ENCODE data around the gene FSD1L.

The FSD1L gene

DNA sequence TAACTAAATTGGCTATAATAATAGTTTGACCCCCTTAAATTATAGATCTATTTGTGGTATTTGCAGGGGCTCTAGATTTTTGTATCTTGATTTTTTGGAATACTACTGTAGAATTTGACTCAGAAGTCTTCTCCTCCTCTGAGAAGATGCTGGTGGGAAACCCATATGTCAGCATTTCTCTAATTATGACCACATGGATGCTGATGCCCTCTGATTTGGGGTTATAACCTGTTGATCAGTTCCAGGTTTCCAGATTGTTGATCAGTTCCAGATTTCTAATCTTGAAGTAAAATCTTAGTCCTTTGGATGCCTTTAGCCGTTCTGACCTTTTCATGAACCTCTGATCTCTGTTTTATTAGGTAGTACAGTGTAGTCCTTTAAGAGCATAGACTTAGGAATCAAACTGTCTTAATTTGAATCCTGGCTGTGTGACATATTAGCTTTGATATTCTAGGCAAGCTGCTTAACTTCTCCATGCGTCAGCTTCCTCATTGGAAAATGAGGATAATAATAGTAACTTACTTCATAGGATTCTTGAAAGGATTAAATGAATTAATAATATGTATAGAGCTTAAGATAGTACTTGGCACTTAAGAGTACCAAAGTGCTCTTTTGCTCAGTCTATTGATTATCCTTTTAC is 8.1 kb downstream of the FSD1L start:
- no peaks in the 10 kb centered on the region for H3K36me3 ChIP-seq
- H3K9me3 ChIP-seq = no peaks in the 10 kb centered on the region
- H3K4me3 ChIP-seq (ENCODE audit: low read depth in 1 of 2, low read length in 1 of 2) = no peak overlapping the region
- TF ChIP-seq, protein P1, sequence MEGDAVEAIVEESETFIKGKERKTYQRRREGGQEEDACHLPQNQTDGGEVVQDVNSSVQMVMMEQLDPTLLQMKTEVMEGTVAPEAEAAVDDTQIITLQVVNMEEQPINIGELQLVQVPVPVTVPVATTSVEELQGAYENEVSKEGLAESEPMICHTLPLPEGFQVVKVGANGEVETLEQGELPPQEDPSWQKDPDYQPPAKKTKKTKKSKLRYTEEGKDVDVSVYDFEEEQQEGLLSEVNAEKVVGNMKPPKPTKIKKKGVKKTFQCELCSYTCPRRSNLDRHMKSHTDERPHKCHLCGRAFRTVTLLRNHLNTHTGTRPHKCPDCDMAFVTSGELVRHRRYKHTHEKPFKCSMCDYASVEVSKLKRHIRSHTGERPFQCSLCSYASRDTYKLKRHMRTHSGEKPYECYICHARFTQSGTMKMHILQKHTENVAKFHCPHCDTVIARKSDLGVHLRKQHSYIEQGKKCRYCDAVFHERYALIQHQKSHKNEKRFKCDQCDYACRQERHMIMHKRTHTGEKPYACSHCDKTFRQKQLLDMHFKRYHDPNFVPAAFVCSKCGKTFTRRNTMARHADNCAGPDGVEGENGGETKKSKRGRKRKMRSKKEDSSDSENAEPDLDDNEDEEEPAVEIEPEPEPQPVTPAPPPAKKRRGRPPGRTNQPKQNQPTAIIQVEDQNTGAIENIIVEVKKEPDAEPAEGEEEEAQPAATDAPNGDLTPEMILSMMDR (IDR thresholded peaks at IDR 0.05) = no peak
- H3K27ac ChIP-seq = no peak overlapping the region
- no peaks in the 10 kb centered on the region for H3K27me3 ChIP-seq
- H3K4me1 ChIP-seq (ENCODE audit: control insufficient read depth in 1 of 2, insufficient read depth in 1 of 2, low read depth in 1 of 2, low read length in 1 of 2) = no peaks in the 10 kb centered on the region

DNA sequence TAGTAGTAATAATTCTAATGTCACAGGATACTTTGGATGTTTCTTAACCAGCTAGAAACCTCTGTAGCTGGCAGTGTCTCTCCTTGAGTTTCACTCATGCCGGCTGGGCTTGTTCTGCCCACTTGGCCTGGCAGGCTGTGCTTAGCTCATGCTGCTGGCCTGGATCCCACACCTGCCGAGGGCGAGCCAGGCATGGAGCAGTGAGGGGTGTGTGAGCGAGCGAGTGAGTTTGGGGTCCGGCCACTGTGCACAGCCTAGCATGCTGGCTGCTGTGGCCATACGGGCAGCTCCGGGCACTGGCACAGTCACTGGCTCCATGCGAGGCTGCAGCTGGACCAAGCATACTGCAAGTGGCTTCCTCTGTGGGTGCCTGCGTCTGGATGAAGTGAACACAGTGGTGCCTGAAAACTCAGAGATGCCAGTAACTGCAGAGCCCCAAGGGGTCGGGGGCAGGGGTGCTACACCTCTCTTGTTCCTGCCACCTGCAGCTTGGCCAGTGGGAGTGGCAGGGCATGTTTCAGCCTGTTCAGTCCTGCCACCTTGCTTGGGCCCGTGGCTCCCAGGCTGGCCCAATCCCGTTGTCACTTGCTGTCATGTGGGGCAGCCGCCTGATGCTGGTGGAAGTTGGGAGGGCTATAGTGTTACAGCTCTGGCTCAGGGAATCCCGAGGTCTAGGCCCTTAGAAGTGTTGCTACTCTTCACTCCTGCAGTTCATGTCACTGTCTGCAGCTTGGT is 9.9 kb downstream of the FSD1L start:
- H3K9me3 ChIP-seq = no peaks in the 10 kb centered on the region
- no peaks in the 10 kb centered on the region for H3K4me1 ChIP-seq (ENCODE audit: control insufficient read depth in 1 of 2, insufficient read depth in 1 of 2, low read depth in 1 of 2, low read length in 1 of 2)
- no peak overlapping the region for H3K27ac ChIP-seq
- H3K4me3 ChIP-seq (ENCODE audit: low read depth in 1 of 2, low read length in 1 of 2) = no peak overlapping the region
- H3K36me3 ChIP-seq = no peaks in the 10 kb centered on the region
- TF ChIP-seq, protein P1 (IDR thresholded peaks at IDR 0.05) = no peak
- H3K27me3 ChIP-seq = no peaks in the 10 kb centered on the region

DNA sequence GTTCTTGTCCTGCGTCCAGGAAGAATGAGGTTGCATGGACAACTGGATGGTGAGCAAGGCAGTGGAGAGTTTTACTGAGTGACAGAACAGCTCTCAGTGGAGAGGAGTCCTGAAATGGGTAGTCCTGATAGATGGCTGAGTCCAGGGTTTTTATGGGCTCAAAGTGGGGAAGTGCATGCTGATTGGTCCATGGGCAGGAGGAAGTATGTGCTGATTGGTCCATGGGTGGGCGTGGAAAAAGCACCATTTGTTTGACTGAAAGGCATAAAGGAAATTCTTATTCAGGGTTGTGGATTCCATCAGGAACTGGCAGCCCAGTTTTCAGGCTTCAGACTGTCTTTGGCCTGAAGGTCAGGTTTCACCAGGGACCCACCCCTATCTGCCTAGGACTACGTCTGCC is 10.6 kb downstream of the FSD1L start:
- Histone ChIP-seq H3K4me3 (ENCODE audit: low read depth in 1 of 2, low read length in 1 of 2) (no peak overlapping the region), H3K27me3 (no peaks in the 10 kb centered on the region), H3K36me3 (no peaks in the 10 kb centered on the region), H3K4me1 (ENCODE audit: control insufficient read depth in 1 of 2, insufficient read depth in 1 of 2, low read depth in 1 of 2, low read length in 1 of 2) (no peaks in the 10 kb centered on the region), H3K9me3 (no peaks in the 10 kb centered on the region), H3K27ac (no peak overlapping the region)
- TF ChIP-seq, protein P1 (IDR thresholded peaks at IDR 0.05) = no peak

DNA sequence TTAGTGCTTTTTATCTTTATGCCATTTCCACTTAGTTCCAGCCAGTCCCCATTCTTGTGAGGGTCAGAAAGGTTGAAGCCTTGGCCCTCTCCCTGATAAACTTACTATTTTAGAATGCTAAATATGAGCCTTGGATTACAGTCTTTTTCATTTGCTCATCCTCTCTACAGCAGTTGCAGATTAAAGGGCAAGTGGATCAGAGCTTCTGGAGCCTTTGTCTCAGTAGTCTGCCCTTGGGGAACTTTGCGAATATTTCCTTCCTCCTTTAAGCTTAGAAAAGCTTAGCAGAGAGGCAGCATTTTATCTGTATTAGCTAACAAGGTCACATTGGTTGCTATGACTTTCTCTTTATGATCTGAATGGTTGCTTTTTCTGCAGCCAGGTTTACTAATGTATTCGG is 11.5 kb downstream of the FSD1L start:
- no peak overlapping the region for H3K4me3 ChIP-seq (ENCODE audit: low read depth in 1 of 2, low read length in 1 of 2)
- no peaks in the 10 kb centered on the region for H3K9me3 ChIP-seq
- H3K27ac ChIP-seq = no peak overlapping the region
- H3K27me3 ChIP-seq = no peaks in the 10 kb centered on the region
- TF ChIP-seq, protein P1 (IDR thresholded peaks at IDR 0.05) = no peak
- H3K36me3 ChIP-seq = no peaks in the 10 kb centered on the region
- no peaks in the 10 kb centered on the region for H3K4me1 ChIP-seq (ENCODE audit: control insufficient read depth in 1 of 2, insufficient read depth in 1 of 2, low read depth in 1 of 2, low read length in 1 of 2)

DNA sequence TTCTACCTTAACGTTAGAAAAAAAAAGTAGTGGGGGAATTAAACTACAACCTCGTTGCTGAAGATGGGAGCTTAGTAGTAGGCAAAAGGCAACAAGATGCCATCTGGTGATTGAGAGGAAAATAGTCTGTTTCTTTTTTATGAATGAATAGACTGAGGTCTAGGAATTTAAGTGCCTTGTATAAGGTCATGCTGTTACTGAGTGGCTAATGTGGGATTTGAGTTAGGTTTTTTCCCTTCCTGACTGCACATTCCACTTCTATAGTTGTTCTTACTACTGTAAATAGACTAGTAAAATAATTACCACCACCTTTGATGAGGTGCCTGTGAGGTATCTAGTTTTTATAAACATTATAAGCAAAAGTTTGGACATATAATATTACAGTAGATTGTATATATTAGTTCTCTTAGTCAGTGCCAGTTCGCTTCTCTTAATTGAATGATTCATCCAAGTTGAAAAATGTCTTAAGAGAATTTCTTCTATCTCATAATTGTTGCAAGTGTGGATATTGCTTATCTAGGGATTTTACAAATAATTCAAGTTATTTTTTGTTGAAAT is 19.1 kb downstream of the FSD1L start:
- no peak overlapping the region for H3K4me3 ChIP-seq (ENCODE audit: low read depth in 1 of 2, low read length in 1 of 2)

More for the DNA sequence above, 19.1 kb downstream of the FSD1L start:
- TF ChIP-seq, protein P1 (IDR thresholded peaks at IDR 0.05) = no peak
- no peak overlapping the region for H3K27ac ChIP-seq
- no peaks in the 10 kb centered on the region for H3K27me3 ChIP-seq
- H3K36me3 ChIP-seq = no peaks in the 10 kb centered on the region
- H3K4me1 ChIP-seq (ENCODE audit: control insufficient read depth in 1 of 2, insufficient read depth in 1 of 2, low read depth in 1 of 2, low read length in 1 of 2) = no peaks in the 10 kb centered on the region
- H3K9me3 ChIP-seq = no peaks in the 10 kb centered on the region

Data from neutrophil (primary cell).